ENCODE data around the gene SLC35C1. TPM values are rescaled to one million over a fixed set of nuclear protein-coding genes. Genes with fewer than 3 reads are reported as not detected.
"Not testable (repeated sequence)": the region's sequence is repeated elsewhere in the genome, so short reads cannot be mapped to it uniquely, and the experiment has no call there.

The SLC35C1 gene
- total and polyA plus RNA-seq, 2 donors (not counting 1 experiment from before 2014, with no cell fraction given) = 4.4 to 12.5 TPM

DNA sequence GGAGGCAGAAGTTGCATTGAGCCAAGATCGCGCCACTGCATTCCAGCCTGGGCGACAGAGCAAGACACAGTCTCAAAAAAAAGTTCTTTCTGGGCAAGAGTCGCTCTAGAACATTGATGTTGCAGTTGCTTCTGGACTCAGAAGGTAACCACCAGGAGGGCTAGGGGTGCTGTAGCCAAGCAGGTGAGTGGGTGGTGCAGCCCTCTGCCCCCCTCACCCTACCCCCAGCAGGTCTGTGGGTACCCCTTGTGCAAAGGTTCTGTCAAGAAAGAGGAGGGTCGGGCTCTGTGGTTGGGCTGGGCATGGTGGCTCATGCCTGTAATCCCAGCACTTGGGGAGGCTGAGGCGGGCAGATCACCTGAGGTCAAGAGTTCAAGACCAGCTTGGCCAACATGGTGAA is 3.5 kb downstream of the SLC35C1 start:
- POLR2A ChIA-PET; H2AFZ ChIP-seq (ENCODE audit: insufficient read depth, low read depth, low read length, poor library complexity, severe bottlenecking); ATAC-seq (ENCODE audit: low read depth); H3K27ac Mint-ChIP-seq; DNase-seq; H3K27me3 Mint-ChIP-seq; H3K9me3 Mint-ChIP-seq (ENCODE audit: insufficient read depth); H3K4me3 Mint-ChIP-seq; H3K27me3 ChIP-seq (replicated peaks in 1 of 4; ENCODE audit: control extremely low read depth in 1 of 4, control insufficient read depth in 3 of 4, insufficient read depth in 4 of 4, low read length in 3 of 4); H3K4me2 ChIP-seq (replicated peaks; ENCODE audit: low read depth, low read length, poor library complexity, severe bottlenecking); H3K9ac ChIP-seq (ENCODE audit: low read length); H3K4me3 ChIP-seq (ENCODE audit: control extremely low read depth in 1 of 5, extremely low read depth in 1 of 5, insufficient read depth in 1 of 5, low read depth in 2 of 5, low read length in 4 of 5); H3K9me3 ChIP-seq (ENCODE audit: control extremely low read depth in 1 of 3, control insufficient read depth in 2 of 3, insufficient read depth in 1 of 3, low read length in 2 of 3); H3K27ac ChIP-seq (ENCODE audit: low read length in 2 of 2): not testable (repeated sequence)
- peaks cover 46% of the 10 kb centered on the region for H3K4me1 Mint-ChIP-seq
- H4K20me1 ChIP-seq (ENCODE audit: control insufficient read depth, insufficient read depth, low read length, poor library complexity, severe bottlenecking) = peaks cover 14% of the 10 kb centered on the region
- peaks cover 27 to 35% of the 10 kb centered on the region in 2 donors for H3K4me1 ChIP-seq (ENCODE audit: control insufficient read depth in 2 of 2, insufficient read depth in 2 of 2, low read length in 2 of 2)
- peaks cover 25% of the 10 kb centered on the region for H3K79me2 ChIP-seq (ENCODE audit: control insufficient read depth, insufficient read depth, low read length)
- CTCF ChIA-PET = interaction anchor here (1.7 kb wide), 1 partner anchor 37 kb away, joined by 5 read pairs; no protein-coding TSS in a partner anchor
- H3K36me3 ChIP-seq (replicated peaks in 1 of 2; ENCODE audit: control extremely low read depth in 1 of 2, control insufficient read depth in 1 of 2, extremely low read depth in 1 of 2, insufficient read depth in 2 of 2, low read length in 1 of 2) = peaks cover 0 to 29% of the 10 kb centered on the region in 2 experiments
- WGBS (ENCODE audit: insufficient coverage) = 97% methylated on average over 6 of the region's 6 CpGs
- intact Hi-C loops (cut with micrococcal nuclease) = loop anchor here (5.0 kb wide), 1 partner anchor 124 kb away; no protein-coding TSS in a partner anchor

GRCh38 chr11:45809456-45810395 is 4.8 kb downstream of the SLC35C1 start:
- no peaks in the 10 kb centered on the region for H3K9me3 ChIP-seq (ENCODE audit: control extremely low read depth in 1 of 3, control insufficient read depth in 2 of 3, insufficient read depth in 1 of 3, low read length in 2 of 3)
- 90% methylated on average over 10 of the region's 11 CpGs for WGBS (ENCODE audit: insufficient coverage)
- no peak for DNase-seq
- H3K4me1 ChIP-seq (ENCODE audit: control insufficient read depth in 2 of 2, insufficient read depth in 2 of 2, low read length in 2 of 2) = peaks cover 27 to 30% of the 10 kb centered on the region in 2 donors
- H4K20me1 ChIP-seq (ENCODE audit: control insufficient read depth, insufficient read depth, low read length, poor library complexity, severe bottlenecking) = peaks cover 14% of the 10 kb centered on the region
- TF ChIP-seq, protein P1, sequence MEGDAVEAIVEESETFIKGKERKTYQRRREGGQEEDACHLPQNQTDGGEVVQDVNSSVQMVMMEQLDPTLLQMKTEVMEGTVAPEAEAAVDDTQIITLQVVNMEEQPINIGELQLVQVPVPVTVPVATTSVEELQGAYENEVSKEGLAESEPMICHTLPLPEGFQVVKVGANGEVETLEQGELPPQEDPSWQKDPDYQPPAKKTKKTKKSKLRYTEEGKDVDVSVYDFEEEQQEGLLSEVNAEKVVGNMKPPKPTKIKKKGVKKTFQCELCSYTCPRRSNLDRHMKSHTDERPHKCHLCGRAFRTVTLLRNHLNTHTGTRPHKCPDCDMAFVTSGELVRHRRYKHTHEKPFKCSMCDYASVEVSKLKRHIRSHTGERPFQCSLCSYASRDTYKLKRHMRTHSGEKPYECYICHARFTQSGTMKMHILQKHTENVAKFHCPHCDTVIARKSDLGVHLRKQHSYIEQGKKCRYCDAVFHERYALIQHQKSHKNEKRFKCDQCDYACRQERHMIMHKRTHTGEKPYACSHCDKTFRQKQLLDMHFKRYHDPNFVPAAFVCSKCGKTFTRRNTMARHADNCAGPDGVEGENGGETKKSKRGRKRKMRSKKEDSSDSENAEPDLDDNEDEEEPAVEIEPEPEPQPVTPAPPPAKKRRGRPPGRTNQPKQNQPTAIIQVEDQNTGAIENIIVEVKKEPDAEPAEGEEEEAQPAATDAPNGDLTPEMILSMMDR (IDR thresholded peaks at IDR 0.05) = no peak
- no peak for TF ChIP-seq EZH2 (IDR thresholded peaks at IDR 0.05; ENCODE audit: borderline replicate concordance, insufficient read depth, low read depth, low read length, poor library complexity, severe bottlenecking)
- H2AFZ ChIP-seq (ENCODE audit: insufficient read depth, low read depth, low read length, poor library complexity, severe bottlenecking) = no peak overlapping the region
- Mint-ChIP-seq H3K4me1 (peaks cover 44% of the 10 kb centered on the region), H3K27ac (no peak overlapping the region), H3K27me3 (no peaks in the 10 kb centered on the region), H3K4me3 (no peak overlapping the region), H3K9me3 (ENCODE audit: insufficient read depth) (no peaks in the 10 kb centered on the region)
- intact Hi-C loops (cut with micrococcal nuclease) = loop anchor here (5.0 kb wide), 1 partner anchor 123 kb away; no protein-coding TSS in a partner anchor
- no peaks in the 10 kb centered on the region for H3K27me3 ChIP-seq (replicated peaks in 1 of 4; ENCODE audit: control extremely low read depth in 1 of 4, control insufficient read depth in 3 of 4, insufficient read depth in 4 of 4, low read length in 3 of 4)
- peaks cover 25% of the 10 kb centered on the region for H3K79me2 ChIP-seq (ENCODE audit: control insufficient read depth, insufficient read depth, low read length)
- H3K4me2 ChIP-seq (replicated peaks; ENCODE audit: low read depth, low read length, poor library complexity, severe bottlenecking) = no peak overlapping the region
- no peak overlapping the region for H3K27ac ChIP-seq (ENCODE audit: low read length in 2 of 2)
- no peak overlapping the region for H3K9ac ChIP-seq (ENCODE audit: low read length)
- H3K36me3 ChIP-seq (replicated peaks in 1 of 2; ENCODE audit: control extremely low read depth in 1 of 2, control insufficient read depth in 1 of 2, extremely low read depth in 1 of 2, insufficient read depth in 2 of 2, low read length in 1 of 2) = peaks cover 0 to 29% of the 10 kb centered on the region in 2 experiments
- POLR2A ChIA-PET = interaction anchor here (0.5 kb wide), 1 partner anchor 113 kb away, joined by 3 read pairs; no protein-coding TSS in a partner anchor
- no peak for ATAC-seq (ENCODE audit: low read depth)
- CTCF ChIA-PET = no interaction called here
- no peak overlapping the region for H3K4me3 ChIP-seq (ENCODE audit: control extremely low read depth in 1 of 5, extremely low read depth in 1 of 5, insufficient read depth in 1 of 5, low read depth in 2 of 5, low read length in 4 of 5)

Data from B cell (primary cell).